Measurements from ENCODE around the gene JADE3.
"Not testable (repeated sequence)": the region's sequence is repeated elsewhere in the genome, so short reads cannot be mapped to it uniquely, and the experiment has no call there.

JADE3 gene

DNA sequence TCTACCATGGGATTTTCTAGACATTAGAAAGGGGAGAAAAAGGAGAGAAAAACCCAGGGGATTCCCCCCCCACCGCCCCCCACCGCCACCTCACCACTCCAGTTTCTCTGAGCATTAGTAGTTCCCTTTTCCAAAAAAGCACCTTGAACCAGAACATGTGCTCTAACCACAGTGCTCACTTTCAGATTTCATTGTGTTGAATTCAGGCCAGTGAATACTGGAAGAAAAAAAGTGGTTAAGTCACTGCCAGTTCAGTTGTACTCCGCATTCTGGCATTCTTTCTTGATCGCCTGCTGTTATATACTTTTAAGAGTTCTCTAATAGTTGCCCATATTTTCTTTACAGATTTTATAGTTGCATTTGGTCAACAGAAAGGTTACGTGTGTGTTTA is 40.9 kb downstream of the JADE3 start:
- in situ Hi-C loops (cut with MboI; ENCODE audit: low pct_unique_long_range_greater_than_20kb, low sequenced_read_pairs, unreplicated experiment) = no loop called here
- TF ChIP-seq, protein P1, sequence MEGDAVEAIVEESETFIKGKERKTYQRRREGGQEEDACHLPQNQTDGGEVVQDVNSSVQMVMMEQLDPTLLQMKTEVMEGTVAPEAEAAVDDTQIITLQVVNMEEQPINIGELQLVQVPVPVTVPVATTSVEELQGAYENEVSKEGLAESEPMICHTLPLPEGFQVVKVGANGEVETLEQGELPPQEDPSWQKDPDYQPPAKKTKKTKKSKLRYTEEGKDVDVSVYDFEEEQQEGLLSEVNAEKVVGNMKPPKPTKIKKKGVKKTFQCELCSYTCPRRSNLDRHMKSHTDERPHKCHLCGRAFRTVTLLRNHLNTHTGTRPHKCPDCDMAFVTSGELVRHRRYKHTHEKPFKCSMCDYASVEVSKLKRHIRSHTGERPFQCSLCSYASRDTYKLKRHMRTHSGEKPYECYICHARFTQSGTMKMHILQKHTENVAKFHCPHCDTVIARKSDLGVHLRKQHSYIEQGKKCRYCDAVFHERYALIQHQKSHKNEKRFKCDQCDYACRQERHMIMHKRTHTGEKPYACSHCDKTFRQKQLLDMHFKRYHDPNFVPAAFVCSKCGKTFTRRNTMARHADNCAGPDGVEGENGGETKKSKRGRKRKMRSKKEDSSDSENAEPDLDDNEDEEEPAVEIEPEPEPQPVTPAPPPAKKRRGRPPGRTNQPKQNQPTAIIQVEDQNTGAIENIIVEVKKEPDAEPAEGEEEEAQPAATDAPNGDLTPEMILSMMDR (IDR thresholded peaks at IDR 0.05; ENCODE audit: extremely low read depth, insufficient read depth, missing control alignments) = no peak
- DNase-seq (ENCODE audit: low spot score) = peak; percentile 11

DNA sequence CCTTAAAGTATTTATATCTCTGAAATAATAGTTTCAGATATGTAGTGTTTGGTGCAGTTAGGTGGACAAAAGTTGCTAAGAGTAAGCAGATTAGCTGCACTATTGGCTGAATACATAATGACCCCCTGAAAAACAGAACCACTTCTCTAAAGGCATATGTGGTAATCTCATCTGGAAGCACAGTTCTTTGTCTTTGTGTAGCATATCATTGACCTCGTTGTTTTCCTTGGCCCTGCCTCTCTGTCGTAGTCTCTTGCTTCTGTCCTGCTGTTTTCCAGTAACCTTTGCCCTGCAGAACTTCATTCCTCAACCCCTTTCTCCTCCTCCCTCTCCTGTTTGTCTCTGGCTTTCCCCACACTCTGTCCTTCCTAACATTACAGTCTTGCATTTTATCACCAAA is 41.4 kb downstream of the JADE3 start:
- in situ Hi-C loops (cut with MboI; ENCODE audit: low pct_unique_long_range_greater_than_20kb, low sequenced_read_pairs, unreplicated experiment) = no loop called here
- no peak for DNase-seq (ENCODE audit: low spot score)
- TF ChIP-seq, protein P1 (IDR thresholded peaks at IDR 0.05; ENCODE audit: extremely low read depth, insufficient read depth, missing control alignments) = no peak

DNA sequence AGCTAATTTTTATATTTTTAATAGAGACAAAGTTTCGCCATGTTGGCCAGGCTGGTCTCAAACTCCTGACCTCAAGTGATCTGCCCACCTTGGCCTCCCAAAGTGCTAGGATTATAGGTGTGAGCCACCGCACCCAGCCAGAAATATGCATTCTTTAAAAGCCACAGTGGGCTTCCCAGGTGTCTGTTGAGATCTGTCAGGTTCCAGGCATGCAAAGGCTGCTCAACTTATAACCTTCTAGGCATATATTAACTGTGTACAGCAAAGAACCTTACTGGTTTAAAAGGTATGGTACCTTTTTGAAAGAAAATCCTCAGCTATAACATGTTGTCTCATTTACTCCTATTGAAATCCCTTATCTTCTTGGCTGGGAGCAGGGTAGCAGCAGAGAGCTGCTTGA is 42.5 kb downstream of the JADE3 start:
- TF ChIP-seq, protein P1 (IDR thresholded peaks at IDR 0.05; ENCODE audit: extremely low read depth, insufficient read depth, missing control alignments) = no peak
- in situ Hi-C loops (cut with MboI; ENCODE audit: low pct_unique_long_range_greater_than_20kb, low sequenced_read_pairs, unreplicated experiment) = no loop called here
- DNase-seq (ENCODE audit: low spot score) = no peak

DNA sequence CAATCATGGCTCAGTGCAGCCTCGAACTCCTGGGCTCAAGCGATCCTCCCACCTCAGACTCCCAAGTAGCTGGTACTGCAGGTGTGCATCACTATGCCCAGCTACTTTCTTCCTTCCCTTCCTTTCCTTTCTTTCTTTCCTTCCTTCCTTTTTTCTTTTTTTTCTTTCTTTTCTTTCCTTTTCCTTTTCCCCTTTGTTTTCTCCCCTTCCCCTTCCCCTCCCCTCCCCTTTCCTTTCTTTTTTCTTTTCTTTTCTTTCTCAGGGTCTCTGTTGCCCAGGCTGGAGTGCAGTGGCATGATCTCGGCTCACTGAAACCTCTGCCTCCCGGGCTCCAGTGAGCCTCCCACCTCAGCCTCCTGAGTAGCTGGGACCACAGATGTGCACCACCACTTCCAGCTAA is 44.4 kb downstream of the JADE3 start:
- DNase-seq (ENCODE audit: low spot score); in situ Hi-C loops (cut with MboI; ENCODE audit: low pct_unique_long_range_greater_than_20kb, low sequenced_read_pairs, unreplicated experiment): not testable (repeated sequence)

DNA sequence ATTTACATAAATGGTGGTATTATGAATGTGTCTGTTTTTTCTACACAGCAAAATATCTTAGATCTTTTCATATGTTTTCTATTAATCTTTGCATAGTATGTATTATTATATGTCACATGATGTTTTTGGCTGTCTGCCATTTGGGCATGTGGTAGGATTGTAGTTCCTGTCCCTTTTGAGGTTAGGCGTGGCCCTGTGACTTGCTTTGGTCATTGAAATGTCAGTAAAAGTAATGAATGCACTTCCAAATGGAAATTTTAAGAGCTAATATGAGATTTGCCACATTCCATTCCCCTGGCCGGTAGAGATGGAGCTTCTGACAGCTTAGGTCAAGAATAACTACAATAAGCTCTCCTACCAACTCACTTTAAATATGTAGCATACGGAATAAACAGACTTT is 45.1 kb downstream of the JADE3 start:
- DNase-seq (ENCODE audit: low spot score) = no peak

DNA sequence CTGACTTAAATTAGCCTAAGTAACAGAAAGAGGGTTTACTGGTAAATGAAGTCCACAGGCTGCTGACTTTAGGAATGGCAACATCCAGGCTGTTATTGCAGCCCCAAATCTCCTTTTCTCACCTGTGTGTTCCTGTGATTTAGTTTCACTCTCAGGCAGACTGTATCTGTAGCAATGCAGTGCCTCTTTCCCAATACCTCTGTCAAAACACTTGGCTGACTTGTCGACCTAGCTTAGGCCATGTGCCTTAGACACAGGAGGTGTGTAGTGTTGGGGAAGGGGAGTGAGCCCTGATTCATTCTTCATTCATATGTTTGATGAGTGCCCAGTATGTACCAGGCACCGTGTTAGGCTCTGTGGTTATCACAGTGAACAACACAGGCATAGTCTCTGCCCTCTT is 46.9 kb downstream of the JADE3 start:
- TF ChIP-seq, protein P1 (IDR thresholded peaks at IDR 0.05; ENCODE audit: extremely low read depth, insufficient read depth, missing control alignments) = no peak
- DNase-seq (ENCODE audit: low spot score) = no peak
- in situ Hi-C loops (cut with MboI; ENCODE audit: low pct_unique_long_range_greater_than_20kb, low sequenced_read_pairs, unreplicated experiment) = no loop called here

More for the DNA sequence above, 45.1 kb downstream of the JADE3 start:
- in situ Hi-C loops (cut with MboI; ENCODE audit: low pct_unique_long_range_greater_than_20kb, low sequenced_read_pairs, unreplicated experiment) = no loop called here
- TF ChIP-seq, protein P1 (IDR thresholded peaks at IDR 0.05; ENCODE audit: extremely low read depth, insufficient read depth, missing control alignments) = no peak

DNA sequence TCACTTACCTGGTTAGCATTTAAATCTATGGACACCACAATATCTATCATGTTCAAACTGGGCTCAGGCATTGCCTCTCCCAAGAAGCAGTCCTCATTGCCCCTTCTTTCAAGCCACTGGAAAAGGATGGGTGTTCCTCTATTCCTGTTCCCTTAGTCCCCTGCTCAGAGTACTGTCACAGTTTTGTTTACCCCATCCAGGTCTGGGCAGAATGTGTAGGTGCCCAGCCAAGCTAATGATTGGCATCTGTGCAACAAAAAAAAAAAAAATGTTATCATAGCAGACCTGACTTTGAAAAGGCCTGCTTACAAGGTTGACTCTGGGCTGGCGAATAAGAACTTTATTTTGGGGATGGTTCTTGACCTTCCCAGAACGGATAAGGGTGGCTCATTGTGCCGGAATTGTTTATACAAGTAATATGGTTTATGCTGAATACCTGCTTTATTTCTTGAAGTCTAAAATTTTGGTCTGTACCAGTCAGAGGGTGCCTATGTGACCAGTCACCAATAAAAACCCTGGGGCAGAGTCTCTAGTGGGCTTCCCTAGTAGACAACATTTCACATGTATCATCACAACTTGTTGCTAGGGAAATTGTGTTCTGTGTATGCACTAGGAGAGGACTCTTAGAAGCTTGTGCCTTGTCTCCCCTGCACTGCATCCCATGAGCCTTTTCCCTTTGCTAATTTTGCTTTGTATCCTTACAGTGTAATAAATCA is 47.9 kb downstream of the JADE3 start:
- in situ Hi-C loops (cut with MboI; ENCODE audit: low pct_unique_long_range_greater_than_20kb, low sequenced_read_pairs, unreplicated experiment) = no loop called here

More for the DNA sequence above, 47.9 kb downstream of the JADE3 start:
- TF ChIP-seq, protein P1 (IDR thresholded peaks at IDR 0.05; ENCODE audit: extremely low read depth, insufficient read depth, missing control alignments) = no peak
- DNase-seq (ENCODE audit: low spot score) = no peak
